OCI-LY7 (cell line): ENCODE results near the gene ORM2. TPM values are rescaled to one million over a fixed set of nuclear protein-coding genes. Genes with fewer than 3 reads are reported as not detected.

ENCODE experiments used
- BruUV-seq: library from RNA; stranded (reverse); fragments of 400-500 nt; replicated peaks from 2 replicates; lab custom pipeline; 2021; lab: Mats Ljungman, UMichigan
- CTCF ChIA-PET: fragments of 300-600 bp; sonication (Branson Sonifier 250); formaldehyde crosslinking; loops from one replicate; lab custom pipeline; 2022; ENCODE audit warnings: antibody characterized with exemption; ENCODE audit not compliant: unreplicated experiment; lab: Charles Lee
- POLR2A ChIA-PET: fragments of 300-600 bp; sonication (Branson Sonifier 250); formaldehyde crosslinking; loops from one replicate; lab custom pipeline; 2022; ENCODE audit warnings: antibody characterized with exemption; lab: Charles Lee
- DNase-seq: peaks from one replicate; pipeline ENCODE4 v3.0.0-alpha.2; 2015; ENCODE audit warnings: low spot score
- H2AFZ ChIP-seq: fragments of 200-600 bp; sonication (generic), shearing (Covaris generic); 2 replicates; pipeline ENCODE4 v1.6.1; 2014; ENCODE audit warnings: mild to moderate bottlenecking, antibody characterized with exemption, low read length, moderate library complexity
- H3K27ac ChIP-seq: fragments of 200-600 bp; sonication (generic); 2 replicates; pipeline ENCODE4 v1.5.1; 2014; ENCODE audit warnings: mixed run types, low read depth, mild to moderate bottlenecking, moderate library complexity, low read length, inconsistent platforms; ENCODE audit not compliant: poor library complexity, severe bottlenecking
- H3K36me3 ChIP-seq: fragments of 200-600 bp; sonication (generic); 2 replicates; pipeline ENCODE4 v1.6.1; 2014; ENCODE audit warnings: mild to moderate bottlenecking, antibody characterized with exemption, low read length, moderate library complexity, mixed read lengths; ENCODE audit not compliant: insufficient read depth
- H3K4me1 ChIP-seq: fragments of 200-600 bp; sonication (generic); 2 replicates; pipeline ENCODE4 v1.5.1; 2014; ENCODE audit warnings: mild to moderate bottlenecking, low read length; ENCODE audit not compliant: insufficient read depth, poor library complexity, severe bottlenecking
- H3K4me2 ChIP-seq: fragments of 200-600 bp; sonication (generic); 2 replicates; pipeline ENCODE4 v1.6.1; 2014; ENCODE audit warnings: mild to moderate bottlenecking, low read length
- H3K4me3 ChIP-seq: fragments of 200-600 bp; sonication (generic); 2 replicates; pipeline ENCODE4 v1.5.1; 2014; ENCODE audit warnings: mild to moderate bottlenecking, low read depth, low read length; ENCODE audit not compliant: poor library complexity, severe bottlenecking
- H3K79me2 ChIP-seq: fragments of 200-600 bp; sonication (generic); 2 replicates; pipeline ENCODE4 v1.6.1; 2016; ENCODE audit warnings: low read depth, mild to moderate bottlenecking, low read length, moderate library complexity, mixed read lengths; ENCODE audit not compliant: insufficient read depth
- H3K9me2 ChIP-seq: fragments of 200-600 bp; sonication (generic); 2 replicates; pipeline ENCODE4 v1.6.1; 2016; ENCODE audit warnings: mild to moderate bottlenecking, low read length, mixed read lengths; ENCODE audit not compliant: insufficient read depth
- H3K9me3 ChIP-seq: fragments of 200-600 bp; sonication (generic); 2 replicates; pipeline ENCODE4 v1.6.1; 2014; ENCODE audit warnings: mild to moderate bottlenecking, mixed run types, low read length, mixed read lengths
- H4K20me1 ChIP-seq: fragments of 200-600 bp; sonication (generic); 2 replicates; pipeline ENCODE4 v1.6.1; 2014; ENCODE audit warnings: mild to moderate bottlenecking, antibody characterized with exemption, low read length, moderate library complexity, mixed read lengths; ENCODE audit not compliant: insufficient read depth
- EZH2phosphoT487 ChIP-seq: fragments of 200-600 bp; sonication (generic); IDR thresholded peaks from 2 replicates; pipeline ENCODE4 v1.6.1; 2018; ENCODE audit warnings: low read depth, borderline replicate concordance, mild to moderate bottlenecking, mixed run types, antibody characterized with exemption, low read length, moderate library complexity, mixed read lengths
- intact Hi-C: fragments of 100-400 bp; cut with micrococcal nuclease; formaldehyde crosslinking; loops from one replicate; pipeline ENCODE4 v1.10.0; 2022; ENCODE audit not compliant: unreplicated experiment
- total RNA-seq, 2 experiments: library from RNA; depleted of rRNA in 1 of 2; stranded (reverse); fragments of >200 nt in 1 of 2; shearing (Covaris generic) in 1 of 2; gene quantifications; 2 replicates each; pipeline ENCODE4 v1.2.3, GENCODE V29; 2014 to 2022
- TF ChIP-seq, protein P1 (sequence below): fragments of 200-600 bp; sonication (generic); conservative IDR thresholded peaks from 2 replicates; pipeline ENCODE4 v1.5.1; 2014; ENCODE audit warnings: mild to moderate bottlenecking, antibody characterized with exemption, low read length, moderate library complexity, mixed read lengths

Gene ORM2
- total RNA-seq, 2 experiments from 2014 or later: not detected

DNA sequence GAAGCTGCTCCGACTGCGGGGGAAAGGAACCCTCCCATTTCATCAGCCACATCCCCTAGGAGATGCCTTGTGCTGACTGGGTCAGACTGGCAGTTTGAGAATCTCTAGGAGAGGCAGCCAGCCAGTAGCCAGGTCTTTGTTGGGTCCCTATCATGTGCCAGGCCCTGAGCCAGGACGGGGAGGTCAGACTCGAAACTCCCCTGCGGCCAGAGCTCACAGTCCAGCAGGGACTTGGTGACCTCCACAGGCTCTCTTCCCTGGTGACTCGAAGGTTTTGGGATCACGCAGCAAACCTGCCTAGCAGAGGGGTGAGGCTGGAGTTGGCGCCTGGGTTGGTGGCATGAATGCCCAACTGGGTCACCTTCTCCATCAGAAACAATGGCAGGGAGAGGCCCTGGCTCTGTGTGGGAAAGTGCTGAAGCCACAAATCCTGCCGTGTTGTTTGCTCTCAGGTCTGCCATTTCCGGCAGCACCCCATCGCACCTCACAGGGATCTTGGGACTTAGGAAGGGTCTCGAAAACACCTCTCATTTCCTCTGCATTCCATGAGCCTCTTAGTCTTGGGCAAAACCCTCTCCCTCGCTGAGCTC, 21.2 kb upstream of the ORM2 start:
- BruUV-seq: no TSS peak
- TF ChIP-seq, protein P1, sequence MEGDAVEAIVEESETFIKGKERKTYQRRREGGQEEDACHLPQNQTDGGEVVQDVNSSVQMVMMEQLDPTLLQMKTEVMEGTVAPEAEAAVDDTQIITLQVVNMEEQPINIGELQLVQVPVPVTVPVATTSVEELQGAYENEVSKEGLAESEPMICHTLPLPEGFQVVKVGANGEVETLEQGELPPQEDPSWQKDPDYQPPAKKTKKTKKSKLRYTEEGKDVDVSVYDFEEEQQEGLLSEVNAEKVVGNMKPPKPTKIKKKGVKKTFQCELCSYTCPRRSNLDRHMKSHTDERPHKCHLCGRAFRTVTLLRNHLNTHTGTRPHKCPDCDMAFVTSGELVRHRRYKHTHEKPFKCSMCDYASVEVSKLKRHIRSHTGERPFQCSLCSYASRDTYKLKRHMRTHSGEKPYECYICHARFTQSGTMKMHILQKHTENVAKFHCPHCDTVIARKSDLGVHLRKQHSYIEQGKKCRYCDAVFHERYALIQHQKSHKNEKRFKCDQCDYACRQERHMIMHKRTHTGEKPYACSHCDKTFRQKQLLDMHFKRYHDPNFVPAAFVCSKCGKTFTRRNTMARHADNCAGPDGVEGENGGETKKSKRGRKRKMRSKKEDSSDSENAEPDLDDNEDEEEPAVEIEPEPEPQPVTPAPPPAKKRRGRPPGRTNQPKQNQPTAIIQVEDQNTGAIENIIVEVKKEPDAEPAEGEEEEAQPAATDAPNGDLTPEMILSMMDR: no peak
- no peak for TF ChIP-seq EZH2phosphoT487
- no peaks in the 10 kb centered on the region for H3K36me3 ChIP-seq
- intact Hi-C loops: no loop called here
- H3K9me2 ChIP-seq: no peaks in the 10 kb centered on the region
- no peak overlapping the region for H3K27ac ChIP-seq
- POLR2A ChIA-PET: interaction anchor here (1.0 kb wide), 1 partner anchor 100 kb away, joined by 3 read pairs; no protein-coding TSS in a partner anchor
- DNase-seq: no peak
- H3K4me2 ChIP-seq: no peak overlapping the region
- no peak overlapping the region for H3K4me3 ChIP-seq
- H3K79me2 ChIP-seq: no peaks in the 10 kb centered on the region
- no peaks in the 10 kb centered on the region for H4K20me1 ChIP-seq
- CTCF ChIA-PET: no interaction called here
- H2AFZ ChIP-seq: no peak overlapping the region
- H3K9me3 ChIP-seq: no peaks in the 10 kb centered on the region
- H3K4me1 ChIP-seq: no peaks in the 10 kb centered on the region

- ChIA-PET POLR2A (interaction anchor here (1.0 kb wide), 1 partner anchor 100 kb away, joined by 3 read pairs; no protein-coding TSS in a partner anchor), CTCF (no interaction called here)
- no peaks in the 10 kb centered on the region for H3K79me2 ChIP-seq
- no peak for TF ChIP-seq EZH2phosphoT487
- TF ChIP-seq, protein P1: no peak
- no peaks in the 10 kb centered on the region for H3K9me2 ChIP-seq
- H3K36me3 ChIP-seq: no peaks in the 10 kb centered on the region
- no peak overlapping the region for H3K27ac ChIP-seq
- no peak overlapping the region for H3K4me3 ChIP-seq
- no TSS peak for BruUV-seq
- DNase-seq: no peak
- H2AFZ ChIP-seq: no peak overlapping the region
- intact Hi-C loops: no loop called here
- H3K4me2 ChIP-seq: no peak overlapping the region
- H3K9me3 ChIP-seq: no peaks in the 10 kb centered on the region
- H4K20me1 ChIP-seq: no peaks in the 10 kb centered on the region
- H3K4me1 ChIP-seq: no peaks in the 10 kb centered on the region
These were observed 20.6 kb upstream of the ORM2 start for GRCh38 chr9:114309096-114309495.
